ENCODE data around the gene KAT6B. TPM values are rescaled to one million over a fixed set of nuclear protein-coding genes. Genes with fewer than 3 reads are reported as not detected.

KAT6B gene
- total RNA-seq, 1 donor from 2014 or later, result 59.2 TPM

- intact Hi-C loops (cut with DNase I), result loop anchor here (10.0 kb wide), 1 partner anchor 757 kb away; no protein-coding TSS in a partner anchor
- no peak overlapping the region for H3K4me3 ChIP-seq
- no peaks in the 10 kb centered on the region for H3K27me3 ChIP-seq
- H3K9me3 ChIP-seq, result no peaks in the 10 kb centered on the region
- H3K4me1 ChIP-seq, result peaks cover 12% of the 10 kb centered on the region
- no peak overlapping the region for H3K27ac ChIP-seq
- no peak for DNase-seq (ENCODE audit: extremely low spot score in 2 of 2)
- peaks cover 0 to 36% of the 10 kb centered on the region in 2 donors for H3K36me3 ChIP-seq
- TF ChIP-seq, protein P1, sequence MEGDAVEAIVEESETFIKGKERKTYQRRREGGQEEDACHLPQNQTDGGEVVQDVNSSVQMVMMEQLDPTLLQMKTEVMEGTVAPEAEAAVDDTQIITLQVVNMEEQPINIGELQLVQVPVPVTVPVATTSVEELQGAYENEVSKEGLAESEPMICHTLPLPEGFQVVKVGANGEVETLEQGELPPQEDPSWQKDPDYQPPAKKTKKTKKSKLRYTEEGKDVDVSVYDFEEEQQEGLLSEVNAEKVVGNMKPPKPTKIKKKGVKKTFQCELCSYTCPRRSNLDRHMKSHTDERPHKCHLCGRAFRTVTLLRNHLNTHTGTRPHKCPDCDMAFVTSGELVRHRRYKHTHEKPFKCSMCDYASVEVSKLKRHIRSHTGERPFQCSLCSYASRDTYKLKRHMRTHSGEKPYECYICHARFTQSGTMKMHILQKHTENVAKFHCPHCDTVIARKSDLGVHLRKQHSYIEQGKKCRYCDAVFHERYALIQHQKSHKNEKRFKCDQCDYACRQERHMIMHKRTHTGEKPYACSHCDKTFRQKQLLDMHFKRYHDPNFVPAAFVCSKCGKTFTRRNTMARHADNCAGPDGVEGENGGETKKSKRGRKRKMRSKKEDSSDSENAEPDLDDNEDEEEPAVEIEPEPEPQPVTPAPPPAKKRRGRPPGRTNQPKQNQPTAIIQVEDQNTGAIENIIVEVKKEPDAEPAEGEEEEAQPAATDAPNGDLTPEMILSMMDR (IDR thresholded peaks at IDR 0.05), result no peak
- TF ChIP-seq POLR2AphosphoS5 (IDR thresholded peaks at IDR 0.05; ENCODE audit: insufficient read depth in 1 of 2, low read depth in 1 of 2) (no peak), POLR2A (IDR thresholded peaks at IDR 0.05) (no peak)
These were observed 195.2 kb downstream of the KAT6B start for GRCh38 chr10:75021379-75022249.

- peaks cover 0 to 45% of the 10 kb centered on the region in 2 donors for H3K36me3 ChIP-seq
- H3K4me3 ChIP-seq, result no peak overlapping the region
- no peaks in the 10 kb centered on the region for H3K9me3 ChIP-seq
- TF ChIP-seq POLR2A (IDR thresholded peaks at IDR 0.05) (no peak), POLR2AphosphoS5 (IDR thresholded peaks at IDR 0.05; ENCODE audit: insufficient read depth in 1 of 2, low read depth in 1 of 2) (no peak)
- TF ChIP-seq, protein P1 (IDR thresholded peaks at IDR 0.05), result no peak
- no peak overlapping the region for H3K27ac ChIP-seq
- DNase-seq (ENCODE audit: extremely low spot score in 2 of 2), result no peak
- intact Hi-C loops (cut with DNase I), result loop anchor here (10.0 kb wide), 1 partner anchor 758 kb away; no protein-coding TSS in a partner anchor
- H3K4me1 ChIP-seq, result peaks cover 12% of the 10 kb centered on the region
- no peaks in the 10 kb centered on the region for H3K27me3 ChIP-seq
These were observed 196.7 kb downstream of the KAT6B start for GRCh38 chr10:75023074-75023473.

DNA sequence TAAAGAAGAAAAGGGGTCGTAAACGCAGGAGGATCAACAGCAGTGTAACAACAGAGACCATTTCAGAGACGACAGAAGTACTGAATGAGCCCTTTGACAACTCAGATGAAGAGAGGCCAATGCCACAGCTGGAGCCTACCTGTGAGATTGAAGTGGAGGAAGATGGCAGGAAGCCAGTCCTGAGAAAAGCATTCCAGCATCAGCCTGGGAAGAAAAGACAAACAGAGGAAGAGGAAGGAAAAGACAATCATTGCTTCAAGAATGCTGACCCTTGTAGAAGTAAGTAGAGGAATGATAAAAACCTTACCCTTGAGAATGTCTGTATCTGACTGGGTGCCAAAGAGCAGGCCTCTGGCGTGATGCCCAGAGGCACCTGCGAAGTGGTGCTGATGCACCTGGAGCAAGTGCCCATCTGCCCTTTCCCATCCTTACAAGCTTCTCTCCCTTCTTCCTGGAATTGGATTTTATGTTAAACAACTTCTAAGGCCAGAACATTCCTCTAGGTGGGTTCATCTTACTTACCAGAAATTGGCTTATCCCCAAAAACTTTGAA lies 198.6 kb downstream of the KAT6B start:
- Histone ChIP-seq H3K4me1 (no peaks in the 10 kb centered on the region), H3K27me3 (no peaks in the 10 kb centered on the region), H3K27ac (no peak overlapping the region), H3K9me3 (no peaks in the 10 kb centered on the region), H3K4me3 (no peak overlapping the region), H3K36me3 (peaks cover 0 to 45% of the 10 kb centered on the region in 2 donors)
- no peak for DNase-seq (ENCODE audit: extremely low spot score in 2 of 2)
- intact Hi-C loops (cut with DNase I), result loop anchor here (10.0 kb wide), 1 partner anchor 760 kb away; no protein-coding TSS in a partner anchor
- TF ChIP-seq POLR2AphosphoS5 (IDR thresholded peaks at IDR 0.05; ENCODE audit: insufficient read depth in 1 of 2, low read depth in 1 of 2), result no peak
- TF ChIP-seq POLR2A (IDR thresholded peaks at IDR 0.05), result no peak
- TF ChIP-seq, protein P1 (IDR thresholded peaks at IDR 0.05), result no peak

GRCh38 chr10:75028049-75028448 lies 201.6 kb downstream of the KAT6B start:
- TF ChIP-seq POLR2A (IDR thresholded peaks at IDR 0.05) (no peak), POLR2AphosphoS5 (IDR thresholded peaks at IDR 0.05; ENCODE audit: insufficient read depth in 1 of 2, low read depth in 1 of 2) (no peak)
- TF ChIP-seq, protein P1 (IDR thresholded peaks at IDR 0.05), result no peak
- Histone ChIP-seq H3K4me1 (no peaks in the 10 kb centered on the region), H3K9me3 (no peaks in the 10 kb centered on the region), H3K36me3 (peaks cover 0 to 42% of the 10 kb centered on the region in 2 donors), H3K4me3 (no peak overlapping the region), H3K27me3 (no peaks in the 10 kb centered on the region), H3K27ac (no peak overlapping the region)
- intact Hi-C loops (cut with DNase I), result loop anchor here (10.0 kb wide), 1 partner anchor 763 kb away; no protein-coding TSS in a partner anchor
- DNase-seq (ENCODE audit: extremely low spot score in 2 of 2), result no peak

Measured in vagina (tissue), 2 donors.